Esophagus squamous epithelium (tissue), 5 donors: ENCODE measurements around the gene NMBR. TPM values are rescaled to one million over a fixed set of nuclear protein-coding genes. Genes with fewer than 3 reads are reported as not detected.
"Not testable (repeated sequence)": the region's sequence is repeated elsewhere in the genome, so short reads cannot be mapped to it uniquely, and the experiment has no call there.

Experiments used
- DNase-seq: peaks from one replicate; lab custom pipeline; 2025; lab: John Stamatoyannopoulos, UW
- H3K27ac ChIP-seq, 4 donors: fragments of 200-600 bp; sonication (generic); one replicate each; pipeline ENCODE4 v1.5.1; 2016 to 2019; ENCODE audit warnings: mild to moderate bottlenecking in 1 of 4
- H3K27me3 ChIP-seq, 4 donors: fragments of 200-600 bp; sonication (generic); 1 replicate in 3 of 4; 2 replicates in 1 of 4; pipeline versions ENCODE4 v1.5.1 to v1.6.0; 2017 to 2021; ENCODE audit warnings: antibody characterized with exemption in 1 of 4
- H3K36me3 ChIP-seq, 3 donors: fragments of 200-600 bp; sonication (generic); one replicate each; pipeline ENCODE4 v1.5.1; 2016 to 2019
- H3K4me1 ChIP-seq, 3 donors: fragments of 200-600 bp; sonication (generic); one replicate each; pipeline ENCODE4 v1.5.1; 2017 to 2019
- H3K4me3 ChIP-seq, 4 donors: fragments of 200-600 bp; sonication (generic); 1 replicate in 3 of 4; 2 replicates in 1 of 4; pipeline ENCODE4 v1.5.1; 2016 to 2019; ENCODE audit warnings: mild to moderate bottlenecking in 2 of 4, moderate library complexity in 1 of 4
- H3K9me3 ChIP-seq, 3 donors: fragments of 200-600 bp; sonication (generic); one replicate each; pipeline ENCODE4 v1.5.1; 2016 to 2019
- CTCF ChIP-seq, 6 experiments: fragments of 450-650 bp in 4 of 6; fragments of 200-600 bp in 2 of 6; sonication (generic) in 2 of 6; IDR thresholded peaks; one replicate each; pipeline ENCODE4 v1.5.1; 2016 to 2019; ENCODE audit warnings: antibody characterized with exemption in 6 of 6, mild to moderate bottlenecking in 4 of 6, moderate library complexity in 4 of 6
- POLR2A ChIP-seq, 4 donors: fragments of 450-650 bp; IDR thresholded peaks; one replicate each; pipeline ENCODE4 v1.6.1; 2017; ENCODE audit warnings: antibody characterized with exemption in 4 of 4, mild to moderate bottlenecking in 4 of 4, moderate library complexity in 3 of 4
- WGBS, 2 donors: methylation state at CpG; one replicate each; pipeline ENCODE4 v1.1.5; 2018; 5-methylcytosine and 5-hydroxymethylcytosine counted together
- intact Hi-C: fragments of 100-400 bp; cut with DNase I; formaldehyde crosslinking; loops from one replicate; pipeline ENCODE4 v1.15.0; 2022
- total RNA-seq, 4 donors: library from RNA; depleted of rRNA; stranded (reverse); fragments of >200 nt; gene quantifications; one replicate each; pipeline ENCODE4 v1.1.0, GENCODE V29; 2016
- donor health status: DM: yes; HTN: yes; CAD: no.

The NMBR gene
- total RNA-seq, 4 donors from 2014 or later = not detected

GRCh38 chr6:142155895-142156757 is 9.2 kb upstream of the NMBR start:
- no peak overlapping the region for H3K4me3 ChIP-seq
- TF ChIP-seq CTCF (IDR thresholded peaks at IDR 0.05) (peak in 5 of 6 experiments; percentile 15 to 58 (median 40)), POLR2A (IDR thresholded peaks at IDR 0.05) (no peak)
- 34 to 38% methylated on average over 5 of the region's 5 CpGs for WGBS, 2 donors

GRCh38 chr6:142155091-142155490 is 8.2 kb upstream of the NMBR start:
- intact Hi-C loops = loop anchor here (10.0 kb wide), 2 partner anchors 50 to 230 kb away; no protein-coding TSS in a partner anchor
- WGBS, 2 donors = 78 to 79% methylated on average over 3 of the region's 3 CpGs
- no peak for TF ChIP-seq POLR2A (IDR thresholded peaks at IDR 0.05)
- no peak for TF ChIP-seq CTCF (IDR thresholded peaks at IDR 0.05)

More at GRCh38 chr6:142155895-142156757, 9.2 kb upstream of the NMBR start:
- Histone ChIP-seq H3K36me3 (no peaks in the 10 kb centered on the region), H3K27me3 (no peaks in the 10 kb centered on the region), H3K27ac (no peak overlapping the region), H3K9me3 (no peaks in the 10 kb centered on the region), H3K4me1 (peaks cover 0 to 18% (median 4%) of the 10 kb centered on the region in 3 donors)
- no peak for DNase-seq
- intact Hi-C loops = loop anchor here (10.0 kb wide), 2 partner anchors 49 to 229 kb away; no protein-coding TSS in a partner anchor

GRCh38 chr6:142154336-142154735 is 7.4 kb upstream of the NMBR start:
- no peak for TF ChIP-seq CTCF (IDR thresholded peaks at IDR 0.05)
- no peak for TF ChIP-seq POLR2A (IDR thresholded peaks at IDR 0.05)
- no peaks in the 10 kb centered on the region for H3K27me3 ChIP-seq
- no peak for DNase-seq
- no peak overlapping the region for H3K4me3 ChIP-seq
- H3K36me3 ChIP-seq = no peaks in the 10 kb centered on the region
- peaks cover 3 to 26% (median 4%) of the 10 kb centered on the region in 3 donors for H3K4me1 ChIP-seq
- no peaks in the 10 kb centered on the region for H3K9me3 ChIP-seq
- WGBS, 2 donors = 73 to 83% methylated on average over 1 of the region's 1 CpG
- H3K27ac ChIP-seq = no peak overlapping the region
- intact Hi-C loops = loop anchor here (10.0 kb wide), 2 partner anchors 50 to 230 kb away; no protein-coding TSS in a partner anchor

More at GRCh38 chr6:142155091-142155490, 8.2 kb upstream of the NMBR start:
- H3K27me3 ChIP-seq = no peaks in the 10 kb centered on the region
- H3K36me3 ChIP-seq = no peaks in the 10 kb centered on the region
- no peak overlapping the region for H3K27ac ChIP-seq
- no peak overlapping the region for H3K4me3 ChIP-seq
- H3K4me1 ChIP-seq = peaks cover 0 to 18% (median 4%) of the 10 kb centered on the region in 3 donors
- H3K9me3 ChIP-seq = no peaks in the 10 kb centered on the region
- DNase-seq = no peak

- no peaks in the 10 kb centered on the region for H3K27me3 ChIP-seq
- peaks cover 10 to 37% (median 14%) of the 10 kb centered on the region in 3 donors for H3K4me1 ChIP-seq
- H3K27ac ChIP-seq = no peak overlapping the region
- H3K4me3 ChIP-seq = no peak overlapping the region
- TF ChIP-seq POLR2A (IDR thresholded peaks at IDR 0.05) (no peak), CTCF (IDR thresholded peaks at IDR 0.05) (no peak)
- H3K36me3 ChIP-seq = no peaks in the 10 kb centered on the region
- intact Hi-C loops = loop anchor here (10.0 kb wide), 2 partner anchors 52 to 232 kb away; no protein-coding TSS in a partner anchor
- WGBS, 2 donors = 75 to 78% methylated on average over 2 of the region's 2 CpGs
- DNase-seq = no peak
- H3K9me3 ChIP-seq = no peaks in the 10 kb centered on the region
Measured at GRCh38 chr6:142153196-142153595, 6.3 kb upstream of the NMBR start.

- DNase-seq = no peak
- intact Hi-C loops = loop anchor here (10.0 kb wide), 2 partner anchors 52 to 232 kb away; no protein-coding TSS in a partner anchor
- Histone ChIP-seq H3K36me3 (no peaks in the 10 kb centered on the region), H3K27me3 (no peaks in the 10 kb centered on the region), H3K27ac (no peak overlapping the region), H3K4me3 (no peak overlapping the region), H3K4me1 (peaks cover 14 to 42% (median 18%) of the 10 kb centered on the region in 3 donors), H3K9me3 (no peaks in the 10 kb centered on the region)
- no peak for TF ChIP-seq POLR2A (IDR thresholded peaks at IDR 0.05)
- TF ChIP-seq CTCF (IDR thresholded peaks at IDR 0.05) = no peak
Measured at GRCh38 chr6:142152746-142153145, 5.8 kb upstream of the NMBR start.

GRCh38 chr6:142141531-142141930 is 5.4 kb downstream of the NMBR start:
- H3K27ac ChIP-seq, H3K4me3 ChIP-seq, H3K27me3 ChIP-seq, H3K9me3 ChIP-seq, H3K36me3 ChIP-seq, H3K4me1 ChIP-seq, intact Hi-C loops, DNase-seq: not testable (repeated sequence)
- 88 to 90% methylated on average over 12 to 13 of the region's 13 CpGs for WGBS, 2 donors
